ENCODE measurements around the gene LRMDA. TPM values are rescaled to one million over a fixed set of nuclear protein-coding genes. Genes with fewer than 3 reads are reported as not detected.
"Not testable (repeated sequence)": the region's sequence is repeated elsewhere in the genome, so short reads cannot be mapped to it uniquely, and the experiment has no call there.

LRMDA gene
- total RNA-seq, 1 experiment from 2014 or later = 4.8 TPM

DNA sequence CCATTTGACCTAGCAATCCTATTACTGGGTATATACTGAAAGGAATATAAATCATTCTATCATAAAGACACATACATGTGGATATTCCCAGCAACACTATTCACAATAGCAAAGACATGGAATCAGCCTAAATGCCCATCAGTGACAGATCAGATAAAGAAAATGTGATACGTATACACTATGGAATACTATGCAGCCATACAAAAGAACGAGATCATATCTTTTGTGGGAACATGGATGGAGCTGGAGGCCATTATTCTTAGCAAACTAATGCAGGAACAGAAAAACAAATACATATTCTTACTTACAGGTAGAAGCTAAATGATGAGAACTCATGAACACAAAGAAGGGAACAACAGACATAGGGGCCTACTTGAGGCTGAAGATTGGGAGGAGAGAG, 629.6 kb downstream of the LRMDA start:
- DNase-seq (ENCODE audit: low read depth, low spot score); H3K36me3 ChIP-seq (ENCODE audit: control insufficient read depth in 1 of 2, insufficient read depth in 2 of 2, low read length in 2 of 2); H3K9me3 ChIP-seq (ENCODE audit: control insufficient read depth in 1 of 2, insufficient read depth in 1 of 2, low read depth in 1 of 2, low read length in 2 of 2); H3K4me2 ChIP-seq (ENCODE audit: low read length); H3K4me3 ChIP-seq (replicated peaks in 1 of 2; ENCODE audit: low read depth in 1 of 2, low read length in 2 of 2); H4K20me1 ChIP-seq (ENCODE audit: insufficient read depth); BruUV-seq (replicated peaks); RAD21 ChIA-PET (ENCODE audit: low non-redundant PET in 1 of 2, low total read pairs in 2 of 2, uncharacterized antibody in 2 of 2, unreplicated experiment in 2 of 2); ATAC-seq; H3K9me2 ChIP-seq (ENCODE audit: insufficient read depth); intact Hi-C loops (cut with micrococcal nuclease); H3K9ac ChIP-seq (ENCODE audit: low read length); H3K27ac ChIP-seq (ENCODE audit: low read depth, low read length); H3K27me3 ChIP-seq (ENCODE audit: insufficient read depth, low read length); H2AFZ ChIP-seq (ENCODE audit: low read depth, low read length, poor library complexity, severe bottlenecking); H3K79me2 ChIP-seq (ENCODE audit: insufficient read depth, low read length); H3K4me1 ChIP-seq (ENCODE audit: control insufficient read depth in 1 of 2, insufficient read depth in 2 of 2, low read length in 2 of 2); POLR2A ChIA-PET: not testable (repeated sequence)
- CTCF ChIA-PET = interaction anchor here (1.8 kb wide), 1 partner anchor 26 kb away, joined by 4 read pairs; no protein-coding TSS in a partner anchor

DNA sequence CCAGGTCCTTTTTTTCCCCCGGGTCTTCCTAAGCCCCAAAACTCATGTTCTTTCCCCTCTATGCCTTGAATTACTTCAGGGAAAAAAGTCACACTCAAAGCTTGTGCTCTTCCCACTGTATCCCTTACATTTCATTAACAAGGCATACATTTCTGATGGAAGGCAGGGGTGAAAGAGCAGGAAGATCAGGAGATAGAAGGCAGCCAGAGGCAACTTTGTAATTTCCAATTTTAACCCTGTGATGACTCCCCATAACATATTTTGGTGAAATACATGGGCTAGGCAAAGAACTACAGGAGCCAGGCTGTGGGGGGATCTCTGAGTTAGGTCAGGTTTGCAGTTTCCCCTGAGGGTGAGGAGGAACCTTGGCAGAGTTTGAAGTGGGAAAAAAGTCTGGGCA, 635.0 kb downstream of the LRMDA start:
- ATAC-seq = no peak
- Histone ChIP-seq H3K9ac (ENCODE audit: low read length) (no peak overlapping the region), H3K4me1 (ENCODE audit: control insufficient read depth in 1 of 2, insufficient read depth in 2 of 2, low read length in 2 of 2) (no peaks in the 10 kb centered on the region), H3K9me3 (ENCODE audit: control insufficient read depth in 1 of 2, insufficient read depth in 1 of 2, low read depth in 1 of 2, low read length in 2 of 2) (no peaks in the 10 kb centered on the region), H3K27me3 (ENCODE audit: insufficient read depth, low read length) (no peaks in the 10 kb centered on the region), H2AFZ (ENCODE audit: low read depth, low read length, poor library complexity, severe bottlenecking) (no peak overlapping the region), H3K79me2 (ENCODE audit: insufficient read depth, low read length) (no peaks in the 10 kb centered on the region), H3K4me2 (ENCODE audit: low read length) (no peak overlapping the region), H4K20me1 (ENCODE audit: insufficient read depth) (no peaks in the 10 kb centered on the region), H3K4me3 (replicated peaks in 1 of 2; ENCODE audit: low read depth in 1 of 2, low read length in 2 of 2) (no peak overlapping the region), H3K27ac (ENCODE audit: low read depth, low read length) (no peak overlapping the region), H3K9me2 (ENCODE audit: insufficient read depth) (no peaks in the 10 kb centered on the region), H3K36me3 (ENCODE audit: control insufficient read depth in 1 of 2, insufficient read depth in 2 of 2, low read length in 2 of 2) (no peaks in the 10 kb centered on the region)
- BruUV-seq (replicated peaks) = no TSS peak
- POLR2A ChIA-PET = no interaction called here
- TF ChIP-seq SIN3A (IDR thresholded peaks at IDR 0.05; ENCODE audit: low read depth) = no peak
- CTCF ChIA-PET = no interaction called here
- DNase-seq (ENCODE audit: low read depth, low spot score) = no peak
- intact Hi-C loops (cut with micrococcal nuclease) = no loop called here
- RAD21 ChIA-PET (ENCODE audit: low non-redundant PET in 1 of 2, low total read pairs in 2 of 2, uncharacterized antibody in 2 of 2, unreplicated experiment in 2 of 2) = no interaction called here

DNA sequence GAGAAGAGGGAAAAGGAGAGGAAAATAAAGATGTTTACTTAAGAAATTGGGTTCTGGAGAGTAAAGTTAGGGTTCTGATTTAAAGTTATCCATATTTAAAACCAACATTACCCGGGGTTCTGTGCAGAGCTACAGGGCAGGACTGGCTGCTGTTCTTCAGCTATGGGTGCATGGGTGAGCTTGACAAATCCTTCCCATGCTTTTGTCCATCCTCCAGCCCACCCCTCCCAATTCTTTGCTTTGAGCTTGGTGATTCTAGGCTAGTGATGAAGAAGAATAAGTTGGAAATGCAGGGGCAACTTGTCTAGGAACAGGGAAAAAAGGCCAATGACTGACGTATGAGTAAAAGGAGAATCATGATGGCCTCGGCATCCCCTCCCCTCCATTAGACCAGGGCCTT, 636.0 kb downstream of the LRMDA start:
- intact Hi-C loops (cut with micrococcal nuclease) = no loop called here
- DNase-seq (ENCODE audit: low read depth, low spot score) (no peak), ATAC-seq (no peak)
- no peaks in the 10 kb centered on the region for H3K9me3 ChIP-seq (ENCODE audit: control insufficient read depth in 1 of 2, insufficient read depth in 1 of 2, low read depth in 1 of 2, low read length in 2 of 2)
- no peaks in the 10 kb centered on the region for H3K9me2 ChIP-seq (ENCODE audit: insufficient read depth)
- no peak overlapping the region for H3K27ac ChIP-seq (ENCODE audit: low read depth, low read length)
- no peak overlapping the region for H3K4me2 ChIP-seq (ENCODE audit: low read length)
- no peaks in the 10 kb centered on the region for H3K36me3 ChIP-seq (ENCODE audit: control insufficient read depth in 1 of 2, insufficient read depth in 2 of 2, low read length in 2 of 2)
- no peak overlapping the region for H3K9ac ChIP-seq (ENCODE audit: low read length)
- H3K4me1 ChIP-seq (ENCODE audit: control insufficient read depth in 1 of 2, insufficient read depth in 2 of 2, low read length in 2 of 2) = no peaks in the 10 kb centered on the region
- H2AFZ ChIP-seq (ENCODE audit: low read depth, low read length, poor library complexity, severe bottlenecking) = no peak overlapping the region
- CTCF ChIA-PET = no interaction called here
- H3K4me3 ChIP-seq (replicated peaks in 1 of 2; ENCODE audit: low read depth in 1 of 2, low read length in 2 of 2) = no peak overlapping the region
- no peaks in the 10 kb centered on the region for H3K79me2 ChIP-seq (ENCODE audit: insufficient read depth, low read length)
- no TSS peak for BruUV-seq (replicated peaks)
- H4K20me1 ChIP-seq (ENCODE audit: insufficient read depth) = no peaks in the 10 kb centered on the region
- RAD21 ChIA-PET (ENCODE audit: low non-redundant PET in 1 of 2, low total read pairs in 2 of 2, uncharacterized antibody in 2 of 2, unreplicated experiment in 2 of 2) = no interaction called here
- POLR2A ChIA-PET = no interaction called here
- TF ChIP-seq, protein P1, sequence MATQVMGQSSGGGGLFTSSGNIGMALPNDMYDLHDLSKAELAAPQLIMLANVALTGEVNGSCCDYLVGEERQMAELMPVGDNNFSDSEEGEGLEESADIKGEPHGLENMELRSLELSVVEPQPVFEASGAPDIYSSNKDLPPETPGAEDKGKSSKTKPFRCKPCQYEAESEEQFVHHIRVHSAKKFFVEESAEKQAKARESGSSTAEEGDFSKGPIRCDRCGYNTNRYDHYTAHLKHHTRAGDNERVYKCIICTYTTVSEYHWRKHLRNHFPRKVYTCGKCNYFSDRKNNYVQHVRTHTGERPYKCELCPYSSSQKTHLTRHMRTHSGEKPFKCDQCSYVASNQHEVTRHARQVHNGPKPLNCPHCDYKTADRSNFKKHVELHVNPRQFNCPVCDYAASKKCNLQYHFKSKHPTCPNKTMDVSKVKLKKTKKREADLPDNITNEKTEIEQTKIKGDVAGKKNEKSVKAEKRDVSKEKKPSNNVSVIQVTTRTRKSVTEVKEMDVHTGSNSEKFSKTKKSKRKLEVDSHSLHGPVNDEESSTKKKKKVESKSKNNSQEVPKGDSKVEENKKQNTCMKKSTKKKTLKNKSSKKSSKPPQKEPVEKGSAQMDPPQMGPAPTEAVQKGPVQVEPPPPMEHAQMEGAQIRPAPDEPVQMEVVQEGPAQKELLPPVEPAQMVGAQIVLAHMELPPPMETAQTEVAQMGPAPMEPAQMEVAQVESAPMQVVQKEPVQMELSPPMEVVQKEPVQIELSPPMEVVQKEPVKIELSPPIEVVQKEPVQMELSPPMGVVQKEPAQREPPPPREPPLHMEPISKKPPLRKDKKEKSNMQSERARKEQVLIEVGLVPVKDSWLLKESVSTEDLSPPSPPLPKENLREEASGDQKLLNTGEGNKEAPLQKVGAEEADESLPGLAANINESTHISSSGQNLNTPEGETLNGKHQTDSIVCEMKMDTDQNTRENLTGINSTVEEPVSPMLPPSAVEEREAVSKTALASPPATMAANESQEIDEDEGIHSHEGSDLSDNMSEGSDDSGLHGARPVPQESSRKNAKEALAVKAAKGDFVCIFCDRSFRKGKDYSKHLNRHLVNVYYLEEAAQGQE (IDR thresholded peaks at IDR 0.05; ENCODE audit: low read depth) = no peak
- no peak for TF ChIP-seq YY1 (IDR thresholded peaks at IDR 0.05; ENCODE audit: extremely low read depth, insufficient replicate concordance, low read depth, low read length)
- no peak for TF ChIP-seq POLR2AphosphoS5 (IDR thresholded peaks at IDR 0.05; ENCODE audit: low read depth, low read length)
- TF ChIP-seq RAD21 (IDR thresholded peaks at IDR 0.05; ENCODE audit: low read depth) = no peak
- TF ChIP-seq, protein P2, sequence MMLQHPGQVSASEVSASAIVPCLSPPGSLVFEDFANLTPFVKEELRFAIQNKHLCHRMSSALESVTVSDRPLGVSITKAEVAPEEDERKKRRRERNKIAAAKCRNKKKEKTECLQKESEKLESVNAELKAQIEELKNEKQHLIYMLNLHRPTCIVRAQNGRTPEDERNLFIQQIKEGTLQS (IDR thresholded peaks at IDR 0.05) = no peak
- no peaks in the 10 kb centered on the region for H3K27me3 ChIP-seq (ENCODE audit: insufficient read depth, low read length)

All from HCT116 (cell line).